GM23338 (cell line): ENCODE measurements around the gene UBASH3B. TPM values are rescaled to one million over a fixed set of nuclear protein-coding genes. Genes with fewer than 3 reads are reported as not detected.

Experiments used
- ATAC-seq: fragments of 200-7000 bp; cut with Tn5 transposase; 3 replicates; pipeline ENCODE4 v1.9.1; 2020
- DNase-seq: peaks from one replicate; pipeline ENCODE4 v3.0.0-alpha.2; 2015; ENCODE audit warnings: low spot score
- H2AFZ ChIP-seq: fragments of 200-600 bp; sonication (generic); 2 replicates; pipeline ENCODE4 v1.8.0; 2016; ENCODE audit warnings: antibody characterized with exemption, mild to moderate bottlenecking, moderate library complexity
- H3F3A ChIP-seq: fragments of 200-600 bp; sonication (generic); replicated peaks from 2 replicates; pipeline ENCODE4 v1.8.0; 2017; ENCODE audit warnings: antibody characterized with exemption, mixed run types, low read depth
- H3K27ac ChIP-seq: fragments of 200-600 bp; sonication (generic); 2 replicates; pipeline ENCODE4 v1.6.1; 2016; ENCODE audit warnings: low read depth
- H3K27me3 ChIP-seq: fragments of 200-600 bp; sonication (generic); 2 replicates; pipeline ENCODE4 v1.8.0; 2016; ENCODE audit warnings: mild to moderate bottlenecking, mixed run types, moderate library complexity; ENCODE audit not compliant: insufficient read depth
- H3K36me3 ChIP-seq: fragments of 200-600 bp; sonication (generic); 2 replicates; pipeline ENCODE4 v1.8.0; 2016; ENCODE audit warnings: mild to moderate bottlenecking; ENCODE audit not compliant: insufficient read depth
- H3K4me1 ChIP-seq: fragments of 200-600 bp; sonication (generic); 2 replicates; pipeline ENCODE4 v1.8.0; 2016; ENCODE audit warnings: mild to moderate bottlenecking, moderate library complexity; ENCODE audit not compliant: insufficient read depth
- H3K4me2 ChIP-seq: fragments of 200-600 bp; sonication (generic); 2 replicates; pipeline ENCODE4 v1.7.1; 2017; ENCODE audit warnings: mixed run types
- H3K4me3 ChIP-seq: fragments of 200-600 bp; sonication (generic); 2 replicates; pipeline ENCODE4 v1.6.1; 2016; ENCODE audit warnings: mixed run types
- H3K79me2 ChIP-seq: fragments of 200-600 bp; sonication (generic); replicated peaks from 2 replicates; pipeline ENCODE4 v1.8.0; 2017; ENCODE audit warnings: mild to moderate bottlenecking; ENCODE audit not compliant: insufficient read depth
- H3K9me2 ChIP-seq: fragments of 200-600 bp; sonication (generic); 2 replicates; pipeline ENCODE4 v1.8.0; 2017; ENCODE audit not compliant: insufficient read depth
- H4K20me1 ChIP-seq: fragments of 200-600 bp; sonication (generic); replicated peaks from 2 replicates; pipeline ENCODE4 v1.8.0; 2017; ENCODE audit warnings: mild to moderate bottlenecking; ENCODE audit not compliant: insufficient read depth
- H3K27ac Mint-ChIP-seq: 2 replicates; pipeline ENCODE4 v1.8.0; 2020; ENCODE audit warnings: inconsistent platforms, mild to moderate bottlenecking, moderate library complexity, mixed read lengths
- H3K27me3 Mint-ChIP-seq: 3 replicates; pipeline ENCODE4 v1.8.0; 2022; ENCODE audit warnings: low read depth, mild to moderate bottlenecking, moderate library complexity, mixed read lengths, inconsistent platforms; ENCODE audit not compliant: insufficient read depth, poor library complexity
- H3K36me3 Mint-ChIP-seq: 3 replicates; pipeline ENCODE4 v1.8.0; 2021; ENCODE audit warnings: low read depth, mild to moderate bottlenecking, inconsistent platforms, moderate library complexity, mixed read lengths
- H3K4me1 Mint-ChIP-seq: 3 replicates; pipeline ENCODE4 v1.8.0; 2020; ENCODE audit warnings: mild to moderate bottlenecking, inconsistent platforms, mixed read lengths
- H3K4me3 Mint-ChIP-seq: 3 replicates; pipeline ENCODE4 v1.8.0; 2021; ENCODE audit warnings: moderate library complexity, mild to moderate bottlenecking, inconsistent platforms, mixed read lengths
- H3K9me3 Mint-ChIP-seq: 3 replicates; pipeline ENCODE4 v1.8.0; 2020; ENCODE audit warnings: moderate library complexity, mild to moderate bottlenecking, inconsistent platforms, mixed read lengths
- EZH2phosphoT487 ChIP-seq: fragments of 200-600 bp; sonication (generic); IDR thresholded peaks from one replicate; pipeline ENCODE4 v1.8.1; 2018; ENCODE audit warnings: antibody characterized with exemption; ENCODE audit not compliant: unreplicated experiment
- POLR2AphosphoS5 ChIP-seq: IDR thresholded peaks from 2 replicates; pipeline ENCODE4 v1.6.1; 2016; ENCODE audit warnings: antibody characterized with exemption, low read depth
- ZNF331 ChIP-seq: fragments of 250-450 bp; sonication (Bioruptor Pico); IDR thresholded peaks from 2 replicates; pipeline ENCODE4 v1.5.0; 2020; ENCODE audit warnings: low read depth, mild to moderate bottlenecking, moderate library complexity
- polyA plus RNA-seq: library from polyadenylated mRNA; unstranded; fragments of >200 nt; fragmentation: Nextera tagmentation; extraction: Ambion mirVana; gene quantifications from 2 replicates; pipeline ENCODE4 v1.2.1, GENCODE V29; 2016
- total RNA-seq: library from RNA; depleted of rRNA; stranded (reverse); fragments of >200 nt; shearing (Covaris generic); gene quantifications from 2 replicates; pipeline ENCODE4 v1.2.3, GENCODE V29; 2014
- TF ChIP-seq, protein P1 (sequence below): fragments of 250-450 bp; sonication (Bioruptor Pico); IDR thresholded peaks from 2 replicates; pipeline ENCODE4 v1.5.0; 2020; ENCODE audit warnings: mild to moderate bottlenecking, moderate library complexity
- TF ChIP-seq, protein P2 (sequence below), 2 experiments: fragments of 200-600 bp in 1 of 2; sonication (generic) in 1 of 2; conservative IDR thresholded peaks; 2 replicates each; pipeline versions ENCODE4 v1.5.1 to v1.6.1; 2016 to 2017; ENCODE audit warnings: antibody characterized with exemption in 2 of 2, low read depth in 2 of 2, mild to moderate bottlenecking in 2 of 2, moderate library complexity in 1 of 2

UBASH3B gene
- total and polyA plus RNA-seq, 2 experiments from 2014 or later = 2.1 to 12.0 TPM

DNA sequence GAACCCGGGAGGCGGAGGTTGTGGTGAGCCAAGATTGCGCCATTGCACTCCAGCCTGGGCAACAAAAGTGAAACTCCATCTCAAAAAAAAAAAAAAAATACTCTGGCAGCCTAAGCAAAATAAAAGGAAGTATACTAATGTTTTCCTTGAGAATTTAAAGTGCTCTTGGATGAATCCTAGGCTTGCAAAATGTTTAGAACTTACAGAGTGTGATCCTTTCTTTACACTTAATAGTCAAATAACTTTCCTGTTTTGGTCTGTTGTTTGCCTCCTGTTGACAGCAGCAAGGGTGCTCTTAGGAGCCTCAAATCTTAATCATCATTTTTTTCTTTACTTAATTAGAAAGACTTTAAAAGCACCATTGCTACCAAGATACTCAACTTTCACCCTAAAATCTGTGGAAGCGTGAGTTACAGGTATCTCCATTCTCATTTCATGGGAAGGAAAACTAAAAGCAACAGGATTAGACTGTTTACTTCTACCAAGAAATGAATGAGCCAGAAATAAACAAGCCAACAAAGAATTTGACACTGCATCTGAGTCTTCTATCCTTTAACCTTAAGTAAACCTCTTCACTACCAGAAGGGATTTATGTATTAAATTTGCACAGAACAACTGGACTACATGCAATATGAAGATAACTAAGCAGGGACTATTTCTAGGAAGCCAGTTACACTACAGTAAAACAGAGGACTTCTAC lies 144.0 kb downstream of the UBASH3B start (continued):
- TF ChIP-seq, protein P1, sequence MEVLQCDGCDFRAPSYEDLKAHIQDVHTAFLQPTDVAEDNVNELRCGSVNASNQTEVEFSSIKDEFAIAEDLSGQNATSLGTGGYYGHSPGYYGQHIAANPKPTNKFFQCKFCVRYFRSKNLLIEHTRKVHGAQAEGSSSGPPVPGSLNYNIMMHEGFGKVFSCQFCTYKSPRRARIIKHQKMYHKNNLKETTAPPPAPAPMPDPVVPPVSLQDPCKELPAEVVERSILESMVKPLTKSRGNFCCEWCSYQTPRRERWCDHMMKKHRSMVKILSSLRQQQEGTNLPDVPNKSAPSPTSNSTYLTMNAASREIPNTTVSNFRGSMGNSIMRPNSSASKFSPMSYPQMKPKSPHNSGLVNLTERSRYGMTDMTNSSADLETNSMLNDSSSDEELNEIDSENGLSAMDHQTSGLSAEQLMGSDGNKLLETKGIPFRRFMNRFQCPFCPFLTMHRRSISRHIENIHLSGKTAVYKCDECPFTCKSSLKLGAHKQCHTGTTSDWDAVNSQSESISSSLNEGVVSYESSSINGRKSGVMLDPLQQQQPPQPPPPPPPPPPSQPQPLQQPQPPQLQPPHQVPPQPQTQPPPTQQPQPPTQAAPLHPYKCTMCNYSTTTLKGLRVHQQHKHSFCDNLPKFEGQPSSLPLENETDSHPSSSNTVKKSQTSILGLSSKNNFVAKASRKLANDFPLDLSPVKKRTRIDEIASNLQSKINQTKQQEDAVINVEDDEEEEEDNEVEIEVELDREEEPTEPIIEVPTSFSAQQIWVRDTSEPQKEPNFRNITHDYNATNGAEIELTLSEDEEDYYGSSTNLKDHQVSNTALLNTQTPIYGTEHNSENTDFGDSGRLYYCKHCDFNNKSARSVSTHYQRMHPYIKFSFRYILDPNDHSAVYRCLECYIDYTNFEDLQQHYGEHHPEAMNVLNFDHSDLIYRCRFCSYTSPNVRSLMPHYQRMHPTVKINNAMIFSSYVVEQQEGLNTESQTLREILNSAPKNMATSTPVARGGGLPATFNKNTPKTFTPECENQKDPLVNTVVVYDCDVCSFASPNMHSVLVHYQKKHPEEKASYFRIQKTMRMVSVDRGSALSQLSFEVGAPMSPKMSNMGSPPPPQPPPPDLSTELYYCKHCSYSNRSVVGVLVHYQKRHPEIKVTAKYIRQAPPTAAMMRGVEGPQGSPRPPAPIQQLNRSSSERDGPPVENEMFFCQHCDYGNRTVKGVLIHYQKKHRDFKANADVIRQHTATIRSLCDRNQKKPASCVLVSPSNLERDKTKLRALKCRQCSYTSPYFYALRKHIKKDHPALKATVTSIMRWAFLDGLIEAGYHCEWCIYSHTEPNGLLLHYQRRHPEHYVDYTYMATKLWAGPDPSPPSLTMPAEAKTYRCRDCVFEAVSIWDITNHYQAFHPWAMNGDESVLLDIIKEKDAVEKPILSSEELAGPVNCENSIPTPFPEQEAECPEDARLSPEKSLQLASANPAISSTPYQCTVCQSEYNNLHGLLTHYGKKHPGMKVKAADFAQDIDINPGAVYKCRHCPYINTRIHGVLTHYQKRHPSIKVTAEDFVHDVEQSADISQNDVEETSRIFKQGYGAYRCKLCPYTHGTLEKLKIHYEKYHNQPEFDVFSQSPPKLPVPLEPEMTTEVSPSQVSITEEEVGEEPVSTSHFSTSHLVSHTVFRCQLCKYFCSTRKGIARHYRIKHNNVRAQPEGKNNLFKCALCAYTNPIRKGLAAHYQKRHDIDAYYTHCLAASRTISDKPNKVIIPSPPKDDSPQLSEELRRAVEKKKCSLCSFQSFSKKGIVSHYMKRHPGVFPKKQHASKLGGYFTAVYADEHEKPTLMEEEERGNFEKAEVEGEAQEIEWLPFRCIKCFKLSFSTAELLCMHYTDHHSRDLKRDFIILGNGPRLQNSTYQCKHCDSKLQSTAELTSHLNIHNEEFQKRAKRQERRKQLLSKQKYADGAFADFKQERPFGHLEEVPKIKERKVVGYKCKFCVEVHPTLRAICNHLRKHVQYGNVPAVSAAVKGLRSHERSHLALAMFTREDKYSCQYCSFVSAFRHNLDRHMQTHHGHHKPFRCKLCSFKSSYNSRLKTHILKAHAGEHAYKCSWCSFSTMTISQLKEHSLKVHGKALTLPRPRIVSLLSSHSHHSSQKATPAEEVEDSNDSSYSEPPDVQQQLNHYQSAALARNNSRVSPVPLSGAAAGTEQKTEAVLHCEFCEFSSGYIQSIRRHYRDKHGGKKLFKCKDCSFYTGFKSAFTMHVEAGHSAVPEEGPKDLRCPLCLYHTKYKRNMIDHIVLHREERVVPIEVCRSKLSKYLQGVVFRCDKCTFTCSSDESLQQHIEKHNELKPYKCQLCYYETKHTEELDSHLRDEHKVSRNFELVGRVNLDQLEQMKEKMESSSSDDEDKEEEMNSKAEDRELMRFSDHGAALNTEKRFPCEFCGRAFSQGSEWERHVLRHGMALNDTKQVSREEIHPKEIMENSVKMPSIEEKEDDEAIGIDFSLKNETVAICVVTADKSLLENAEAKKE (CRISPR knock-in tag) = no peak
- TF ChIP-seq, protein P2, sequence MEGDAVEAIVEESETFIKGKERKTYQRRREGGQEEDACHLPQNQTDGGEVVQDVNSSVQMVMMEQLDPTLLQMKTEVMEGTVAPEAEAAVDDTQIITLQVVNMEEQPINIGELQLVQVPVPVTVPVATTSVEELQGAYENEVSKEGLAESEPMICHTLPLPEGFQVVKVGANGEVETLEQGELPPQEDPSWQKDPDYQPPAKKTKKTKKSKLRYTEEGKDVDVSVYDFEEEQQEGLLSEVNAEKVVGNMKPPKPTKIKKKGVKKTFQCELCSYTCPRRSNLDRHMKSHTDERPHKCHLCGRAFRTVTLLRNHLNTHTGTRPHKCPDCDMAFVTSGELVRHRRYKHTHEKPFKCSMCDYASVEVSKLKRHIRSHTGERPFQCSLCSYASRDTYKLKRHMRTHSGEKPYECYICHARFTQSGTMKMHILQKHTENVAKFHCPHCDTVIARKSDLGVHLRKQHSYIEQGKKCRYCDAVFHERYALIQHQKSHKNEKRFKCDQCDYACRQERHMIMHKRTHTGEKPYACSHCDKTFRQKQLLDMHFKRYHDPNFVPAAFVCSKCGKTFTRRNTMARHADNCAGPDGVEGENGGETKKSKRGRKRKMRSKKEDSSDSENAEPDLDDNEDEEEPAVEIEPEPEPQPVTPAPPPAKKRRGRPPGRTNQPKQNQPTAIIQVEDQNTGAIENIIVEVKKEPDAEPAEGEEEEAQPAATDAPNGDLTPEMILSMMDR (conservative IDR thresholded peaks at IDR 0.05; ENCODE audit: low read depth in 2 of 2) = no peak

DNA sequence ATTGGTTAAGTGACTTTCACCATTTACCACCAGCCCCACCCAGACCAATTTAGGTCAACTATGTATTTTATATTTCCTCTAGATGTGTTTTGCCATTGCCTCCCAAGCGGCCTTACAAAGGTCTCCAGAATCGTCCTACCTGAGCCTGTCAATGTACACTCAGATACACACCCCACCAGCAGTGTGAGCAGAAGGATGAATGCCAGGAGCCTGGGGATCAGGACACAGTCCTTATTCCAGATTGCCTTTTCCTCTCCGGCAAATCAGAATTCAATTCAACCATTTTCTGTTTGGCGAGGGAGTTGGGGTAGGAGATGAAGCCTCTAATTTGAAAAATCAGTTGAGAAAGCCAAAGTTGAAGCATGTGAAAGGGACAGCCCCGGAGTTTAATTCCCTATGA lies 147.4 kb downstream of the UBASH3B start:
- no peaks in the 10 kb centered on the region for H3K79me2 ChIP-seq
- no peak overlapping the region for H3K27ac ChIP-seq
- no peaks in the 10 kb centered on the region for H3K9me3 Mint-ChIP-seq
- no peaks in the 10 kb centered on the region for H3K4me1 ChIP-seq
- no peak overlapping the region for H2AFZ ChIP-seq
- peaks cover 20% of the 10 kb centered on the region for H3K4me1 Mint-ChIP-seq
- H3K4me3 Mint-ChIP-seq = no peak overlapping the region
- H3K36me3 Mint-ChIP-seq = no peaks in the 10 kb centered on the region
- H3K27ac Mint-ChIP-seq = no peak overlapping the region
- no peaks in the 10 kb centered on the region for H4K20me1 ChIP-seq
- ATAC-seq (no peak), DNase-seq (no peak)
- H3F3A ChIP-seq = no peaks in the 10 kb centered on the region
- no peaks in the 10 kb centered on the region for H3K27me3 ChIP-seq
- peaks cover 4% of the 10 kb centered on the region for H3K27me3 Mint-ChIP-seq
- no peak overlapping the region for H3K4me3 ChIP-seq
- H3K4me2 ChIP-seq = no peak overlapping the region
- H3K36me3 ChIP-seq = no peaks in the 10 kb centered on the region
- no peaks in the 10 kb centered on the region for H3K9me2 ChIP-seq
- TF ChIP-seq, protein P1 (CRISPR knock-in tag) = no peak
- TF ChIP-seq ZNF331 (CRISPR knock-in tag) = no peak
- no peak for TF ChIP-seq POLR2AphosphoS5
- no peak for TF ChIP-seq EZH2phosphoT487
